ENCODE measurements around the gene GAGE13. TPM values are rescaled to one million over a fixed set of nuclear protein-coding genes. Genes with fewer than 3 reads are reported as not detected.
"Not testable (repeated sequence)": the region's sequence is repeated elsewhere in the genome, so short reads cannot be mapped to it uniquely, and the experiment has no call there.

Gene GAGE13
- polyA plus RNA-seq, 1 donor (not counting 4 experiments of a cell fraction or from before 2014, with no cell fraction given), result not detected

DNA sequence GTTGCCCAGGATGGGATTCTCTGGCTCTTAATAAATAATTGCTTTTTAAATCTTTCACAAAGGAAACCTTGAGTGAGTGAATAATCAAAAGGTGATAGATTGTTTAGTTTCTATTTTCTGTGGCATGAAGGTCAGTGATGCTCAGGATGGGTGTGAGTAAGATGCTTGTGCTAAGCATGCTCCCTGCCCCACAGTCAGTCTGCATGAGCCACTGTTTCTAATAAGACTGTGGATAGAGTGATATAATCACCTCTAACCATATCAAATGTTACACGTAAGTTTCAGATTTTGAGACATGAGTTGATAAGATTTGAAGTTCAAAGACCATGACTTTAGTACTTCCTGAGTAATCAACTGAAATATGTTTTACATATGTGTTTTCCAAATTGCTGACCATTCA lies 30.7 kb upstream of the GAGE13 start:
- Histone ChIP-seq H3K4me2 (ENCODE audit: control insufficient read depth, extremely low read depth, insufficient read depth, low read depth, low read length) (no peak overlapping the region), H3K27ac (ENCODE audit: control insufficient read depth, insufficient read depth, low read length) (no peak overlapping the region), H3K79me2 (ENCODE audit: control insufficient read depth, insufficient read depth, low read length) (no peaks in the 10 kb centered on the region), H3K27me3 (ENCODE audit: control insufficient read depth, extremely low read depth, insufficient read depth, low read length) (no peaks in the 10 kb centered on the region), H3K36me3 (ENCODE audit: control insufficient read depth in 2 of 2, extremely low read depth in 1 of 2, insufficient read depth in 2 of 2, low read length in 2 of 2) (no peaks in the 10 kb centered on the region), H3K9ac (ENCODE audit: control insufficient read depth, extremely low read depth, insufficient read depth, low read length) (no peak overlapping the region), H2AFZ (ENCODE audit: control insufficient read depth, low read length) (no peak overlapping the region), H4K20me1 (ENCODE audit: control insufficient read depth, extremely low read depth, insufficient read depth, low read length) (no peaks in the 10 kb centered on the region), H3K9me1 (ENCODE audit: control insufficient read depth, extremely low read depth, insufficient read depth, low read length) (no peaks in the 10 kb centered on the region), H3K9me3 (ENCODE audit: control insufficient read depth, low read depth, low read length) (no peaks in the 10 kb centered on the region), H3K4me1 (ENCODE audit: control insufficient read depth, extremely low read depth, insufficient read depth, low read length) (no peaks in the 10 kb centered on the region), H3K4me3 (ENCODE audit: control insufficient read depth in 2 of 3, extremely low read depth in 1 of 3, insufficient read depth in 2 of 3, low read depth in 1 of 3, low read length in 3 of 3) (no peak overlapping the region)
- TF ChIP-seq, protein P1, sequence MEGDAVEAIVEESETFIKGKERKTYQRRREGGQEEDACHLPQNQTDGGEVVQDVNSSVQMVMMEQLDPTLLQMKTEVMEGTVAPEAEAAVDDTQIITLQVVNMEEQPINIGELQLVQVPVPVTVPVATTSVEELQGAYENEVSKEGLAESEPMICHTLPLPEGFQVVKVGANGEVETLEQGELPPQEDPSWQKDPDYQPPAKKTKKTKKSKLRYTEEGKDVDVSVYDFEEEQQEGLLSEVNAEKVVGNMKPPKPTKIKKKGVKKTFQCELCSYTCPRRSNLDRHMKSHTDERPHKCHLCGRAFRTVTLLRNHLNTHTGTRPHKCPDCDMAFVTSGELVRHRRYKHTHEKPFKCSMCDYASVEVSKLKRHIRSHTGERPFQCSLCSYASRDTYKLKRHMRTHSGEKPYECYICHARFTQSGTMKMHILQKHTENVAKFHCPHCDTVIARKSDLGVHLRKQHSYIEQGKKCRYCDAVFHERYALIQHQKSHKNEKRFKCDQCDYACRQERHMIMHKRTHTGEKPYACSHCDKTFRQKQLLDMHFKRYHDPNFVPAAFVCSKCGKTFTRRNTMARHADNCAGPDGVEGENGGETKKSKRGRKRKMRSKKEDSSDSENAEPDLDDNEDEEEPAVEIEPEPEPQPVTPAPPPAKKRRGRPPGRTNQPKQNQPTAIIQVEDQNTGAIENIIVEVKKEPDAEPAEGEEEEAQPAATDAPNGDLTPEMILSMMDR (optimal IDR thresholded peaks at IDR 0.05 in 1 of 3, IDR thresholded peaks at IDR 0.05 in 1 of 3, conservative IDR thresholded peaks at IDR 0.05 in 1 of 3; ENCODE audit: extremely low read depth in 1 of 3, insufficient read depth in 2 of 3, low read length in 3 of 3), result no peak
- no peak for TF ChIP-seq EZH2 (IDR thresholded peaks at IDR 0.05; ENCODE audit: low read length)
- dilution Hi-C loops (cut with MboI; ENCODE audit: extremely low pct_ligation_motif_present, low sequenced_read_pairs), result no loop called here
- DNase-seq (ENCODE audit: low read depth, low spot score), result no peak
- no peak for FAIRE-seq

- Histone ChIP-seq H3K4me2 (ENCODE audit: control insufficient read depth, extremely low read depth, insufficient read depth, low read depth, low read length) (no peak within 1 kb of the TSS), H3K4me3 (ENCODE audit: control insufficient read depth in 2 of 3, extremely low read depth in 1 of 3, insufficient read depth in 2 of 3, low read depth in 1 of 3, low read length in 3 of 3) (no peak within 1 kb of the TSS), H3K9me1 (ENCODE audit: control insufficient read depth, extremely low read depth, insufficient read depth, low read length) (no peaks in the 10 kb centered on the region), H4K20me1 (ENCODE audit: control insufficient read depth, extremely low read depth, insufficient read depth, low read length) (no peaks in the 10 kb centered on the region), H3K36me3 (ENCODE audit: control insufficient read depth in 2 of 2, extremely low read depth in 1 of 2, insufficient read depth in 2 of 2, low read length in 2 of 2) (no peaks in the 10 kb centered on the region), H3K9me3 (ENCODE audit: control insufficient read depth, low read depth, low read length) (no peaks in the 10 kb centered on the region), H3K79me2 (ENCODE audit: control insufficient read depth, insufficient read depth, low read length) (no peaks in the 10 kb centered on the region), H3K9ac (ENCODE audit: control insufficient read depth, extremely low read depth, insufficient read depth, low read length) (no peak within 1 kb of the TSS), H2AFZ (ENCODE audit: control insufficient read depth, low read length) (no peak within 1 kb of the TSS), H3K27me3 (ENCODE audit: control insufficient read depth, extremely low read depth, insufficient read depth, low read length) (no peaks in the 10 kb centered on the region), H3K27ac (ENCODE audit: control insufficient read depth, insufficient read depth, low read length) (no peak within 1 kb of the TSS), H3K4me1 (ENCODE audit: control insufficient read depth, extremely low read depth, insufficient read depth, low read length) (no peaks in the 10 kb centered on the region)
- FAIRE-seq (no peak), DNase-seq (ENCODE audit: low read depth, low spot score) (no peak)
- dilution Hi-C loops (cut with MboI; ENCODE audit: extremely low pct_ligation_motif_present, low sequenced_read_pairs), result no loop called here
- no peak for TF ChIP-seq EZH2 (IDR thresholded peaks at IDR 0.05; ENCODE audit: low read length)
- TF ChIP-seq, protein P1 (optimal IDR thresholded peaks at IDR 0.05 in 1 of 3, IDR thresholded peaks at IDR 0.05 in 1 of 3, conservative IDR thresholded peaks at IDR 0.05 in 1 of 3; ENCODE audit: extremely low read depth in 1 of 3, insufficient read depth in 2 of 3, low read length in 3 of 3), result no peak
Measured at GRCh38 chrX:49303346-49303745, 28.0 kb upstream of the GAGE13 start, which contains the start of gene GAGE10. Gene GAGE10 (plus strand): TSS chrX:49303646. CDS start chrX:49304860, 1,214 bp downstream.

DNA sequence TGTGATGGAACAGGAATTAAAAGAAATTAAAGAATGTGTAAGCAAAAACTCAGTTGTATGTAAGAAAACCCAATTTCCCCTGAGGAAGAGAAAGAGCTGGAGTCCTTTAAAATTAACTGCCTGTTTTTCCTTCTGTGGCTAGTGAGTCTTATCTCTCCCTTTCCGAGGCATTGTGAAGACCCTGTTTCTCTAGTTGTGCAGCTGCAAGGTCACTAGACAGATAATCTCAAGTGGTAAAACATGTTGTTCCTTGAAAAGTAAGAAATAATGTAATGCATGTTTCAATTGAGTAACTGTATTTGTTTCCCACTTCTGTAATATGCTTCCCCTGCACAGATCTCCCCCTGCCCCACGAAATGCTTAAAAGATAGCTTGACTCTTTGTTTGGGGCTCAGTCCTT lies 23.6 kb upstream of the GAGE13 start:
- H3K36me3 ChIP-seq (ENCODE audit: control insufficient read depth in 2 of 2, extremely low read depth in 1 of 2, insufficient read depth in 2 of 2, low read length in 2 of 2); H3K27me3 ChIP-seq (ENCODE audit: control insufficient read depth, extremely low read depth, insufficient read depth, low read length); H4K20me1 ChIP-seq (ENCODE audit: control insufficient read depth, extremely low read depth, insufficient read depth, low read length); H3K9me1 ChIP-seq (ENCODE audit: control insufficient read depth, extremely low read depth, insufficient read depth, low read length); H3K4me3 ChIP-seq (ENCODE audit: control insufficient read depth in 2 of 3, extremely low read depth in 1 of 3, insufficient read depth in 2 of 3, low read depth in 1 of 3, low read length in 3 of 3); H3K9me3 ChIP-seq (ENCODE audit: control insufficient read depth, low read depth, low read length); H3K4me2 ChIP-seq (ENCODE audit: control insufficient read depth, extremely low read depth, insufficient read depth, low read depth, low read length); FAIRE-seq; H3K9ac ChIP-seq (ENCODE audit: control insufficient read depth, extremely low read depth, insufficient read depth, low read length); H3K27ac ChIP-seq (ENCODE audit: control insufficient read depth, insufficient read depth, low read length); H3K79me2 ChIP-seq (ENCODE audit: control insufficient read depth, insufficient read depth, low read length); DNase-seq (ENCODE audit: low read depth, low spot score); dilution Hi-C loops (cut with MboI; ENCODE audit: extremely low pct_ligation_motif_present, low sequenced_read_pairs); H2AFZ ChIP-seq (ENCODE audit: control insufficient read depth, low read length): not testable (repeated sequence)
- H3K4me1 ChIP-seq (ENCODE audit: control insufficient read depth, extremely low read depth, insufficient read depth, low read length), result peaks cover 11% of the 10 kb centered on the region
